Omental fat pad (tissue), 4 donors: Measurements from ENCODE around the gene ZMIZ1. TPM values are rescaled to one million over a fixed set of nuclear protein-coding genes. Genes with fewer than 3 reads are reported as not detected.
A peak's percentile ranks its signal among the peaks of the same experiment; 100 is the strongest.

Source experiments
- ATAC-seq: fragments of 150-250 bp; one replicate; pipeline ENCODE4 v1.9.1; 2016; ENCODE audit warnings: mild to moderate bottlenecking, moderate library complexity; ENCODE audit not compliant: low FRiP score
- DNase-seq: peaks from one replicate; pipeline ENCODE4 v3.0.0-alpha.2; 2019; ENCODE audit warnings: low spot score
- total RNA-seq, 4 donors: library from RNA; depleted of rRNA; stranded (reverse); fragments of >200 nt; gene quantifications; one replicate each; pipeline ENCODE4 v1.1.0, GENCODE V29; 2016
- TF ChIP-seq, protein P1 (sequence below), 3 donors: fragments of 450-650 bp; IDR thresholded peaks; one replicate each; pipeline ENCODE4 v1.5.1; 2016 to 2017; ENCODE audit warnings: antibody characterized with exemption in 3 of 3, mild to moderate bottlenecking in 3 of 3, moderate library complexity in 2 of 3

Gene ZMIZ1
- total RNA-seq, 4 donors from 2014 or later: 24.2 to 64.8 (median 43.1) TPM

DNA sequence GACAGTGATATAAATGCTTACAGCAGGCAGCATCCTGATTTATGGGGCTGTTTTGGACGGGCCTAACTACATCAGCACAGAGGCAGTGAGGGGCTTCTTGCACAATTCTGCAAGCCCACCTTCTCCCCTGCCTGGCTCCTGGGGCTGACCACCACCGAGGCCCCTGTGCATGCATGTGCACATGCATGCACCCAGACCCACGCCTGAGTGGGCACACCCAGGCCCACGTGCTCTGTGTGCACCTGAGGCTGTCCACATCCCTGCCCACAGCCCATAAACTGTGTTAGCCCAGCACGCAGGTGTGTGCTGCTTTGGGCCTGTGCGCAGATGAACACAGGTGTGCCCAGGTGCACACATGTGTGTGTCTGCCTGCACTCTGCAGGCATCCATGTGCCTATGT is 40.0 kb downstream of the ZMIZ1 start:
- DNase-seq (no peak), ATAC-seq (no peak)
- TF ChIP-seq, protein P1, sequence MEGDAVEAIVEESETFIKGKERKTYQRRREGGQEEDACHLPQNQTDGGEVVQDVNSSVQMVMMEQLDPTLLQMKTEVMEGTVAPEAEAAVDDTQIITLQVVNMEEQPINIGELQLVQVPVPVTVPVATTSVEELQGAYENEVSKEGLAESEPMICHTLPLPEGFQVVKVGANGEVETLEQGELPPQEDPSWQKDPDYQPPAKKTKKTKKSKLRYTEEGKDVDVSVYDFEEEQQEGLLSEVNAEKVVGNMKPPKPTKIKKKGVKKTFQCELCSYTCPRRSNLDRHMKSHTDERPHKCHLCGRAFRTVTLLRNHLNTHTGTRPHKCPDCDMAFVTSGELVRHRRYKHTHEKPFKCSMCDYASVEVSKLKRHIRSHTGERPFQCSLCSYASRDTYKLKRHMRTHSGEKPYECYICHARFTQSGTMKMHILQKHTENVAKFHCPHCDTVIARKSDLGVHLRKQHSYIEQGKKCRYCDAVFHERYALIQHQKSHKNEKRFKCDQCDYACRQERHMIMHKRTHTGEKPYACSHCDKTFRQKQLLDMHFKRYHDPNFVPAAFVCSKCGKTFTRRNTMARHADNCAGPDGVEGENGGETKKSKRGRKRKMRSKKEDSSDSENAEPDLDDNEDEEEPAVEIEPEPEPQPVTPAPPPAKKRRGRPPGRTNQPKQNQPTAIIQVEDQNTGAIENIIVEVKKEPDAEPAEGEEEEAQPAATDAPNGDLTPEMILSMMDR (IDR thresholded peaks at IDR 0.05): no peak

DNA sequence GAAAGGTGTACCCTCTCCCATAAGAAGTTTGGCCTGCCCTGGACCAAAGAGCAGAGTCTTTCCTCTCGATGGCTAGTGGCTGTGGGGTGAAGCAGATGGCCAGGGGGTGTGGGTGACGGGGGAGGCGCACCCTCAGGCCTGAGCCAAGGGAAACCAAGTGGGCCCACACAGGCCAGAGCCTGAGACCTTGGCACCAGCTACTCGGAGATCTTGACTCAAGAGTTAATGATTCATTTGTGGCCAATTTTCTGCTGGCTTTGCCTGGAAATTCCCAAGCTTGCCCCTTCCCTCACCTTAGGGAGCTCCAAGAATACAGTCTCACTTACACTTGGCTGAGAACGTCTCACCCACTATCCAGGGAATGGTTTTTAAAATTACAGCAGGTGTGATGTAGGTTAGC is 42.7 kb downstream of the ZMIZ1 start:
- ATAC-seq (peak; percentile 19), DNase-seq (no peak)
- TF ChIP-seq, protein P1 (IDR thresholded peaks at IDR 0.05): no peak

DNA sequence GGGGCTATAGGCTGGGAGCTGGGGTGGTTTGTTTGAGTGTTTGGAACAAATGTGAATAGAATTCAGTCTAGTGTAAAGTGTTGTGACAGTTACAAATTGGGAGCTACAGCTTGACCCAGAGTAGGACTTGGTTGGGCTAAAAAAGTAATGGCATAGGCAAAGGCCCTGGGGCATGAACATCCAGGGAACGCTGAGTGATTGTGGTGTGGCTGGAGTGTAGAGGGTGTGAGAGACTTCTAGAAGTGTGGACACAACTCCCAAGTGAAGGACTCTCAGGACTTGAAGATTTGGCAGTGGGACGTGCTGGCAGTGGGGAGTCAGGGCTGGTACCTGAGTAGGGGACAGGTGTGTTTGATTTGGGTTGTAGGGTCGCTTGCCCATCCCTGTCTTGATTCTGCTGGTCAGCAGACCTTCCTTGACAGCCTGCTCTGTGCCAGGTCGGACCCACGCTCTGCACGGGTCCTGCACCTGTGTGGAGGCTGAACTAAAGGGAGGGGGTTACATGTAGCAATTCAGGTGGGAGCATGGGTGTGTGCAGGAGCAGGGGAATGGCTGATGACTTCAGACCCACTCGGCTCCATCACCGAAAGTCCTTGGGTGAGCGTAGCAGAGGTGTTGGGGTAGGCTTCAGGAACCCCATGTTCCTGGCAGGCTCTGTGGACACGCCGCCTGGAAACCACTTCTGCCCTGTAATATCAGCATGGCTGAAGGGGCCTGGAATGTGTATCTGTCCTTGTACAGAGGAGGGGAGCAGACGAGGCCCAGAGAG is 43.3 kb downstream of the ZMIZ1 start:
- TF ChIP-seq, protein P1 (IDR thresholded peaks at IDR 0.05): no peak
- DNase-seq (no peak), ATAC-seq (no peak)

DNA sequence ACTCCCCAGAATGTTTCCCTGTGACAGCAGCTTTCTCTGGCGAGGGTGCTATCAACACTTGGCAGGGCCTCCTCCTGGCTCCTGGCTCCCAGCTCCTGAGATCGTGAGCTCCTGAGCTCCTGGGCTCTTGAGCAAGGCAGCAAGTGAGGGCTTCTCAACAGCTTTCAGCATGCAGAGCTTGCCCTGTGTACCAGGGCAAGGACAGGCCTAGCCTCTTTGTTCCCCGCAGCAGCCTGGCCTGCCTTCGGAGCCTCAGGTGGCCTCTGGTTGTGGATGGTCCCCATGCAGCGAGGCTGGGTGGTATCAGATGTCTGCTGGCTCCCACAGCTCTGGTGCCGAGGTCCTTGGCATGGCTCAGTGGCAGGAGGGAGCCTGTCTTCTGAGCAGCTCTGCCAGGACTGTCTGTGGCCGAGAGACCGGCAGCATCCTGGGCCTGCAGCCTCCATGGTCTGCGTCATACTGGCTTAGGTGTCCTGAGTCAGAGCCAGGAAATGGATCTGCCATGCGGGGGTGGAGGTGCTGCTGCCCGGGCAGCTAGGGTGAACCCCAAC is 44.2 kb downstream of the ZMIZ1 start:
- DNase-seq: no peak
- TF ChIP-seq, protein P1 (IDR thresholded peaks at IDR 0.05): no peak
- peak; percentile 86 for ATAC-seq

DNA sequence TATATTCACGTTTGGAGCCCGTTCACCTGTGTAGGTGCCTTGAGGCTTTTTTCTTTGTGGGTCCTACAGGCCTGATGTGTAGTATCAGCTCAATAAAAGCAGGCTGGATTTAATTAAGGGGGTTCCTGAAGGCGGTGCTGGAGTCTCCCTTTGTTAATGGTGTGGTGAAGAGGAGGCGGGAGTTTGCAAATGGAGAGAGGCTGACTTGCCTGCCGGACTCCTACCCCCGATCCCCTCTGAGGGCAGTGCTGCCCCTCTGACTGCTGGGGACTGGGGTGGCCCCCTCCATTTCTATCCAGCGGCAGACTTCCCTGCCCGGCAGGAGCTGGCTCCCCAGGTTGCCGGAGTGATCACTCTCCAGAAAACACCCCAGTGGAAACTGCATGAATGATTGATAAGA is 45.1 kb downstream of the ZMIZ1 start:
- ATAC-seq (no peak), DNase-seq (no peak)
- TF ChIP-seq, protein P1 (IDR thresholded peaks at IDR 0.05): no peak

DNA sequence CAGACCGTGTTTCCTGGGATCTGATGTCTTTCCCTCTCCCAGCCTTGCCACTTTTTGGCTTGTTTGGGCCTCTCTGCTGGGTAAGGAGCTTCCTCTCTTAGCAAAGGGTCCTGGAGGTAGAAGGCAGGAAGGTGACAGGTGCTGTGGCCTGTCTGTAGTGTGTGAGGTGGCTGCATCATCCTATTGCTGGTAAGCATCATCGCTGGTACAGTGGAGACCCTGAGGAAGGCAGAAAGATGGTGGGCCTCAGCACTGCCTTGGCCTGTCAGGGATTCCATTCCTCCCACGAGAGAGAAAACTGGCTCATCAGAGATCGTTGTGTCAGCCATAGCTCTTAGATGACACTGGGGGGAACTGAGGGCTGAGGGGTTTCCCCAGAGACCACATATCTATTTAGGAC is 46.5 kb downstream of the ZMIZ1 start:
- DNase-seq (no peak), ATAC-seq (no peak)
- TF ChIP-seq, protein P1 (IDR thresholded peaks at IDR 0.05): no peak

DNA sequence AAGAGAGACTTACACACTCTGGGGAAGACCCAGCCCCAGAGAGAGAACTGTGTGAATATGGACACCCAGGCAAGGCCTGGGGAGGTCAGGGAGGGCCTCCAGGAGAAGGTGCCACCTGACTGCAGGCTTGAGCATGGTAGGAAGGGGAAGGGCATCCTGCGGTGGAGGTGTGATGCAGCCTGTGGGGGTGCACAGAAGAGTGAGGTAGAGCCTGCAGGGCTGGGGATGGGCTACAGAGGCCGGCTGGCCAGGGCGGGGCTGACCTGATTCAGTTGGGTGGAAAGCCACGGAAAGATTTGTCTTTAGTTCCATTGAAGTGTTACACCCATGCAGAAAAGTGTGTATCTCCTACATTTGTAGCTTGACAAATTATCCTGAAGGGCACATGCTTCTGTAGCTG is 47.6 kb downstream of the ZMIZ1 start:
- ATAC-seq: no peak
- TF ChIP-seq, protein P1 (IDR thresholded peaks at IDR 0.05): no peak

More for the DNA sequence above, 47.6 kb downstream of the ZMIZ1 start:
- DNase-seq: no peak
